Body of pancreas (tissue), 4 donors: ENCODE results near the gene RBCK1. TPM values are rescaled to one million over a fixed set of nuclear protein-coding genes. Genes with fewer than 3 reads are reported as not detected.

Source experiments
- ATAC-seq: fragments of 150-250 bp; one replicate; pipeline ENCODE4 v1.9.1; 2016
- DNase-seq, 4 donors: peaks; one replicate each; pipeline ENCODE4 v3.0.0-alpha.2; 2019
- H3K27ac ChIP-seq, 4 donors: fragments of 200-600 bp; sonication (generic); 1 replicate in 3 of 4; 2 replicates in 1 of 4; pipeline versions ENCODE4 v1.5.1 to v1.6.1; 2016 to 2019; ENCODE audit warnings: mild to moderate bottlenecking in 1 of 4, mixed read lengths in 1 of 4, moderate library complexity in 1 of 4
- H3K27me3 ChIP-seq, 2 donors: fragments of 200-600 bp; sonication (generic); one replicate each; pipeline ENCODE4 v1.6.0; 2016; ENCODE audit warnings: mild to moderate bottlenecking in 1 of 2
- H3K36me3 ChIP-seq, 2 donors: fragments of 200-600 bp; sonication (generic); replicated peaks in 1 of 2; 2 replicates each; pipeline ENCODE4 v1.5.1; 2016; ENCODE audit warnings: low read depth in 2 of 2; ENCODE audit not compliant: insufficient read depth in 1 of 2
- H3K4me1 ChIP-seq: fragments of 200-600 bp; sonication (generic); one replicate; pipeline ENCODE4 v1.6.0; 2016
- H3K4me3 ChIP-seq, 2 donors: fragments of 200-600 bp; sonication (generic); 1 replicate in 1 of 2; 2 replicates in 1 of 2; pipeline ENCODE4 v1.5.1; 2016 to 2019
- H3K9me3 ChIP-seq, 3 donors: fragments of 200-600 bp; sonication (generic); 1 replicate in 2 of 3; 2 replicates in 1 of 3; pipeline ENCODE4 v1.5.1; 2016
- POLR2A ChIP-seq, 3 donors: fragments of 450-650 bp; IDR thresholded peaks; one replicate each; pipeline ENCODE4 v1.6.1; 2016; ENCODE audit warnings: antibody characterized with exemption in 3 of 3, mild to moderate bottlenecking in 2 of 3
- WGBS, 2 donors: methylation state at CpG; one replicate each; pipeline ENCODE4 v1.1.5; 2017; 5-methylcytosine and 5-hydroxymethylcytosine counted together
- intact Hi-C: fragments of 100-400 bp; cut with DNase I; formaldehyde crosslinking; loops from one replicate; pipeline ENCODE4 v1.15.1; 2023
- small RNA-seq: library from RNA; depleted of rRNA; stranded (forward); fragments of <200 nt; gene quantifications from one replicate; pipeline ENCODE3, GENCODE V24; 2016
- total RNA-seq, 2 donors: library from RNA; depleted of rRNA; stranded (reverse); fragments of >200 nt; gene quantifications; one replicate each; pipeline ENCODE4 v1.1.0, GENCODE V29; 2016
- TF ChIP-seq, protein P1 (sequence below), 7 experiments: fragments of 450-650 bp in 4 of 7; fragments of 200-600 bp in 3 of 7; sonication (generic) in 3 of 7; IDR thresholded peaks; one replicate each; pipeline ENCODE4 v1.5.1; 2016 to 2019; ENCODE audit warnings: antibody characterized with exemption in 7 of 7

The RBCK1 gene
- total RNA-seq, 2 donors from 2014 or later, result 36.1 to 95.9 TPM

DNA sequence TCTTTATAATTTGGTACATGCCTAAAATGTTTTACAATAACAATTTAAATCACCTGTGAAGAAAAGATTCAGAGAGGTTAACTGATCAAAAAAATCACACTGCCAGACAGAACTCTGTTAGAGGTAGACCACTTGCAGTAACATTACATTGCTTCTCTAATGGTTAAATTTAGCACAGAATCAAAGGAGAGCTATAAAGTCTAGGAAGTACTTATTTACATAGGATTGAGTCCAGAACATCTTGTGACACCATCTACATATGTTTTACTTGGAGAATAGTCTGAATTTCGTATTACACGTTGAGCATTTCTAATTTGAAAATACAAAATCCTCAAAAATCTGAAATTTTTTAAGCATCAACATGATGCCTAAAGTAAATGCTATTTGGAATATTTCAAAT lies 71.4 kb downstream of the RBCK1 start:
- intact Hi-C loops, result loop anchor here (10.0 kb wide), 1 partner anchor 125 kb away; no protein-coding TSS in a partner anchor
- Histone ChIP-seq H3K36me3 (peaks cover 0 to 3% of the 10 kb centered on the region in 2 donors), H3K27ac (no peak overlapping the region), H3K27me3 (no peaks in the 10 kb centered on the region), H3K4me3 (no peak overlapping the region), H3K4me1 (peaks cover 17% of the 10 kb centered on the region), H3K9me3 (no peaks in the 10 kb centered on the region)
- DNase-seq, result no peak
- ATAC-seq, result no peak
- TF ChIP-seq, protein P1, sequence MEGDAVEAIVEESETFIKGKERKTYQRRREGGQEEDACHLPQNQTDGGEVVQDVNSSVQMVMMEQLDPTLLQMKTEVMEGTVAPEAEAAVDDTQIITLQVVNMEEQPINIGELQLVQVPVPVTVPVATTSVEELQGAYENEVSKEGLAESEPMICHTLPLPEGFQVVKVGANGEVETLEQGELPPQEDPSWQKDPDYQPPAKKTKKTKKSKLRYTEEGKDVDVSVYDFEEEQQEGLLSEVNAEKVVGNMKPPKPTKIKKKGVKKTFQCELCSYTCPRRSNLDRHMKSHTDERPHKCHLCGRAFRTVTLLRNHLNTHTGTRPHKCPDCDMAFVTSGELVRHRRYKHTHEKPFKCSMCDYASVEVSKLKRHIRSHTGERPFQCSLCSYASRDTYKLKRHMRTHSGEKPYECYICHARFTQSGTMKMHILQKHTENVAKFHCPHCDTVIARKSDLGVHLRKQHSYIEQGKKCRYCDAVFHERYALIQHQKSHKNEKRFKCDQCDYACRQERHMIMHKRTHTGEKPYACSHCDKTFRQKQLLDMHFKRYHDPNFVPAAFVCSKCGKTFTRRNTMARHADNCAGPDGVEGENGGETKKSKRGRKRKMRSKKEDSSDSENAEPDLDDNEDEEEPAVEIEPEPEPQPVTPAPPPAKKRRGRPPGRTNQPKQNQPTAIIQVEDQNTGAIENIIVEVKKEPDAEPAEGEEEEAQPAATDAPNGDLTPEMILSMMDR (IDR thresholded peaks at IDR 0.05), result no peak
- TF ChIP-seq POLR2A (IDR thresholded peaks at IDR 0.05), result no peak
- 25 to 30% methylated on average over 2 of the region's 2 CpGs for WGBS, 2 donors

DNA sequence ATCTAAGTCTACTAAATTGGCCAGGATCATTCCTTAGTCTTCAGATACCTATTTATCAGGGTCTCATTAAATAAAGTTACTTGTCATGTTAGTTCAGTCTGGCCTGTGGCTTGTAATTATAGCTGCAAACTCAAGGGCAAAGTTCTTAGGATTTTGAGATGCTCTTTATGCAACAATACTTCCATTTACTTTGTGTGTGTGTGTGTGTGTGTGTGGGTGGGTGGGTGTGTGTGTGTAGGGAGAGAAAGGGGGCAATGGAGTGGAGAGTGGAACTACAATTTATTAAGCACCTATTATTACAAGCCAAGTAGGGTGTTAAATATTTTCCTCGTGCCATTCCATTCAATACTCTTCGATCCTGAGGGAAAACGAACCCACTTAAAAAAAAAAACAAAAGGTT lies 71.9 kb downstream of the RBCK1 start:
- DNase-seq (no peak), ATAC-seq (no peak)
- Histone ChIP-seq H3K9me3 (no peaks in the 10 kb centered on the region), H3K27me3 (no peaks in the 10 kb centered on the region), H3K36me3 (peaks cover 0 to 3% of the 10 kb centered on the region in 2 donors), H3K4me3 (no peak overlapping the region), H3K27ac (no peak overlapping the region), H3K4me1 (peaks cover 19% of the 10 kb centered on the region)
- TF ChIP-seq, protein P1 (IDR thresholded peaks at IDR 0.05), result no peak
- TF ChIP-seq POLR2A (IDR thresholded peaks at IDR 0.05), result no peak
- 19 to 33% methylated on average over 3 of the region's 3 CpGs for WGBS, 2 donors
- intact Hi-C loops, result no loop called here

DNA sequence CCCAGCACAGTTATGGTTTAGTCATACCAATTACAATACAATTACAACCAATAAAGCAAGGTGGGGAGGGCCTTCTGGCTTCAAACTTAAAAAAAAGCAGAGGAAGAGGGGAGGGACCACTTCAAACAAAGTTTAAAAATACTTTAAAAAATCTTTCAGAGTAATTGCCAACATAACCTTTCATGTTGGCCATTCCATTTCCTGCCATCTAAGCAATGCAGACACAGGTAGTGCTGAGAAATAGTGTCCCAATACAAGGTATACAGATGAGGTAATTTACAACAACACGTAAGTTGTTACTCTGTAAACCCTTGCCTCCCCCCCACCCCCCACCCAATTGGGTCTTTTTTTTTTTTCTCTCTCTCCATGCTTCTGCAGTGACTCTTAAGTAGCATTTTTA lies 73.1 kb downstream of the RBCK1 start:
- peaks cover 0 to 10% of the 10 kb centered on the region in 2 donors for H3K36me3 ChIP-seq
- H3K4me1 ChIP-seq, result peaks cover 19% of the 10 kb centered on the region
- no peak overlapping the region for H3K4me3 ChIP-seq
- H3K27me3 ChIP-seq, result no peaks in the 10 kb centered on the region
- no peak overlapping the region for H3K27ac ChIP-seq
- ATAC-seq (no peak), DNase-seq (no peak)
- no peaks in the 10 kb centered on the region for H3K9me3 ChIP-seq
- intact Hi-C loops, result no loop called here
- TF ChIP-seq POLR2A (IDR thresholded peaks at IDR 0.05), result no peak
- TF ChIP-seq, protein P1 (IDR thresholded peaks at IDR 0.05), result no peak
- 70 to 86% methylated on average over 1 of the region's 1 CpG for WGBS, 2 donors

Small RNA genes within 50 kb of the gene (small RNA-seq; reads per million reads assigned to genes)
- not detected for gene RF00019

Other genes with a start within 250 kb of the RBCK1 start
- gene DEFB128, start 218.6 kb upstream of the RBCK1 start, total RNA-seq, result not detected
- not detected for gene DEFB129, start 181.0 kb upstream of the RBCK1 start, total RNA-seq
- not detected for gene DEFB132, start 150.6 kb upstream of the RBCK1 start, total RNA-seq
- 1 to 10 TPM in 1 of 2 donors, under 1 TPM in 1; 0.33 to 1.8 TPM for gene C20orf96, start 117.5 kb upstream of the RBCK1 start, total RNA-seq
- 10 to 100 TPM; 12.2 to 16.5 TPM for gene ZCCHC3, start 110.7 kb upstream of the RBCK1 start, total RNA-seq
- gene SOX12, start 82.7 kb upstream of the RBCK1 start, total RNA-seq, result 10 to 100 TPM in 1 of 2 donors, 1 to 10 TPM in 1; 6.2 to 17.1 TPM
- gene NRSN2, start 61.2 kb upstream of the RBCK1 start, total RNA-seq, result 10 to 100 TPM; 13.8 to 15.6 TPM
- gene TRIB3, start 27.5 kb upstream of the RBCK1 start, total RNA-seq, result 10 to 100 TPM; 13.2 to 19.8 TPM
- gene TBC1D20, start 54.2 kb downstream of the RBCK1 start, total RNA-seq, result 10 to 100 TPM; 16.3 to 27.4 TPM
- 10 to 100 TPM; 40.5 to 52.7 TPM for gene CSNK2A1, start 135.5 kb downstream of the RBCK1 start, total RNA-seq
- not detected for gene TCF15, start 202.0 kb downstream of the RBCK1 start, total RNA-seq
- 1 to 10 TPM; 7.9 to 9.9 TPM for gene SRXN1, start 244.9 kb downstream of the RBCK1 start, total RNA-seq